CD4-positive, alpha-beta T cell treated with Interleukin-6 at 100 ng/mL for 8 hours (primary cell): ENCODE data around the gene DNAJB11.
"Not testable (repeated sequence)": the region's sequence is repeated elsewhere in the genome, so short reads cannot be mapped to it uniquely, and the experiment has no call there.

Experiments
- DNase-seq: peaks from one replicate; pipeline ENCODE4 v3.0.0-alpha.2; 2020; ENCODE audit warnings: mixed read lengths, low spot score

The DNAJB11 gene

DNA sequence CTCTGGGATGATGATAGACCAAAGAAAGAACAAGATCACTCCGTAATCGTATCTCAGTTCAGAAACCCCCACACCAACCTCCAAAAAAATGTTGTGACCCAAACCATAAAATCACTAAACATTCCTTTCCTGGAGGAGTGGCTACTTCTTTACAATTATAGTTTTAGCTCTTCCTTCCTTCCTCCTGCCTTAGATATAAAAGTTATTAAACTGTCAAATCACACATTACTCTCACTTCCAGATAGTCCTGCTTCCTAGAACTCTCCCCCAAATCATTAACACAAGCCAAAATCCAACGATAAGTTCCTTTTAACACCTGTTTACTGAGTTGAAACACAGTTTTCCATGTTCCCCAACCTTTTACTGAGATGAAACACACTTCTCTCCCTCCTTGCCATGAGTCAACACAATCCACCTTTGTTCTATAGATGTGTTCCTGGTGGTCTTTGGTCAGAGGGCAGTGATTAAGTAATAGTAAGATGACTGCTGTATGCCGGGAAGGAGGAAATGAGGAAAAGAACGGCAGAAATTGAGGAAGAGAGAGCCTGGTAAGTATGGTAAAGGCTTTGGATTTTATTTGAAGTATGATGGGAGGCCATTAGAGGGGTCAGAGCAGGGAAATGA lies 18.0 kb upstream of the DNAJB11 start:
- DNase-seq: no peak

DNA sequence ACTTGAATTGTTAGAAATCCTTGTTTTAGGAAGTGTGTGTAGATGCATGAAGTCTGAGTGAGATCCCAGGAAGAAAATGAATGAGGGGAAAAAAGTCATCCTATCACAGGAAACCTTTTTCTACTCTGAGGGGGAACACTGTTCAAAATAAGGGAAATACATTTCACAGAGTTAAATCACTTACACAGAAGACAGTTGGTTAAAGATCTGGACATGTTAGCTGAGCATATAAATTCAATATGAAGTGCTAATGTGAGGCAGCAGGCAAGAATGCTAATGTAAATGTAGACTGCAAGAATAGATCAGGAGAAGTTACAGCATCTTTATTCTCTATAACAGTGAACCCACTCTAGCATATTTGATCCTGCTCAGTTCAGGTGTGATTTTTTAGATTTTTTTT lies 5.9 kb upstream of the DNAJB11 start:
- no peak for DNase-seq

DNA sequence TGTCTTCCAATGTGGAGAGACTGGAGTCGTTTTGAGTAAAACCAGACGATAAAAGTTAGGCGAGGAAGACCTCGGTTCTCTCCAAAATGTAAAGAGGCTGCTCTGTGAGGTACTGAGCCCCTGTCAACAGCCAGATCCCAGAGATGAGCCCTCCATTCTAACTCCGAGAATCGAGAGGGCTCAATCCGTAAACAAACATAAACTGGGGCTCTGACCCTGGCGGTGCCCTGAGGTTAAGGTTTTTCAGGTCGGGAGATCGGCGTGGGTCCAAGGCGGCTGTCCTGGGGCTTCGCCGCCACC lies 3.8 kb upstream of the DNAJB11 start:
- no peak for DNase-seq

- DNase-seq: peak; percentile 92
Observed at GRCh38 chr3:186567072-186567921, 3.2 kb upstream of the DNAJB11 start, which contains the start of gene TBCCD1. TBCCD1 (minus strand) TSS chr3:186567339; CDS start chr3:186564329, 3,010 bp downstream.

GRCh38 chr3:186569361-186569760 lies 1.2 kb upstream of the DNAJB11 start:
- not testable (repeated sequence) for DNase-seq

GRCh38 chr3:186569779-186570095 lies 783 bp upstream of the DNAJB11 start:
- no peak for DNase-seq

GRCh38 chr3:186570941-186571643 lies 572 bp downstream of the DNAJB11 start:
- no peak for DNase-seq

DNA sequence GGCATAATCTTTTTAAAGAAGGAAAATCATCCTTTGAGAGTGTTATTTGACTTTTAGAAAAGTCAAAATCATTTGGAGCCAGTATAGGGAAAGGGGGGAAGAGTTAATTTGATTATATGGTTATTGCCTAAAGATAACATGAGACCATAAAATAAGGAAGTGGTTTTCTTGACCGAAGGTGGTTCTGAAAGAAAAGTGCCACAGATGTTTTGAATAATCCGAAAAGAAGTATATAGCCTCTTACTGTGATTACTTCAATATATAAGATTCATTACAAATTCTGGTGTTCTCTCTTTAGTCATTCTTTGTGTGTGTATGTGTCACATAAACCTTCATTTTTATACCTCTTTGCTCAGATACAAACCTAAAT lies 1.1 kb downstream of the DNAJB11 start:
- no peak for DNase-seq

DNA sequence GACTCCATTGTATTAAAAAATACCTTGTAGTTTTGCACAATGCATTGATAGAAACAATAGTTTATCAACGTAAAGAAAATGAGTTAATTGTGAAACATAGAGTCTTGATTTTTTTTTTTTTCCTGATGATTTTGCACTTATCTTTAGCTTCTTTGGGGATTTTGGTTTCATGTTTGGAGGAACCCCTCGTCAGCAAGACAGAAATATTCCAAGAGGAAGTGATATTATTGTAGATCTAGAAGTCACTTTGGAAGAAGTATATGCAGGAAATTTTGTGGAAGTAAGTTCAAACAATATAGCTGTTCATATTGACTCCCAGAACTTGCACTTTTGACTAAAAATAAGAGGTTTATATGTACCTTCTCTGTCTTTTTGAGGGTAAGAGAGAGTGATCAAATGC lies 7.0 kb downstream of the DNAJB11 start:
- no peak for DNase-seq

- DNase-seq: no peak
Observed at GRCh38 chr3:186580785-186581184, 10.3 kb downstream of the DNAJB11 start.

DNA sequence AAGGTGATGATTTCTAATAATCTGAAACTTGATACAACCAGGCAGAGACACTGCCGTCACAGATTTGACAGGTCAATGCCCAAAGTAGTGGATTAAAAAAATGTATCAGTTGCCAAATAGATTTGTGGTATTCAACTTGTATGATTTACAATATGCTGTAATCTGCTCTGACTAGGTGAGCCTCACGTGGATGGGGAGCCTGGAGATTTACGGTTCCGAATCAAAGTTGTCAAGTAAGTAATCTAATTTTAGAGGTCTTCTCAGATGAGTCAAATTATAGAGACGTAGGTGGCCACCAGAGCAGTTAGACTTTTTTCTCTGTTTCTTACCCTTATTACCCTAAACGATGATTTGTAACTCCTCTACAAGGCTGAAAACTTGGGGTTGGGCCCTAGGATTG lies 12.0 kb downstream of the DNAJB11 start:
- DNase-seq: no peak

DNA sequence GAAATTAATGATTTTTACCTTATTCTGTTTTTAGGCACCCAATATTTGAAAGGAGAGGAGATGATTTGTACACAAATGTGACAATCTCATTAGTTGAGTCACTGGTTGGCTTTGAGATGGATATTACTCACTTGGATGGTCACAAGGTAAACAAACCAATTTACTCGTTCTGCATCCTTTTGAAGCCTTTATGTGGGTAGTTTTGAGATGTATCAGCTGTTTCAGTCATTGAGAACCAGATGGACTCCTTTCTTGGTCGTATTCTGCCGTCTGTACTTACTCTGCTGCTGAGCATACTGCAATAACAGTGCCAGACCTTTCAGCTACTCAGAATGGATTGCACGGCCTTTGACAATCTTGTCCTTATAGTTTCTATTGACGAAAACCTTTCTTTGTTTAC lies 13.3 kb downstream of the DNAJB11 start:
- DNase-seq: no peak

DNA sequence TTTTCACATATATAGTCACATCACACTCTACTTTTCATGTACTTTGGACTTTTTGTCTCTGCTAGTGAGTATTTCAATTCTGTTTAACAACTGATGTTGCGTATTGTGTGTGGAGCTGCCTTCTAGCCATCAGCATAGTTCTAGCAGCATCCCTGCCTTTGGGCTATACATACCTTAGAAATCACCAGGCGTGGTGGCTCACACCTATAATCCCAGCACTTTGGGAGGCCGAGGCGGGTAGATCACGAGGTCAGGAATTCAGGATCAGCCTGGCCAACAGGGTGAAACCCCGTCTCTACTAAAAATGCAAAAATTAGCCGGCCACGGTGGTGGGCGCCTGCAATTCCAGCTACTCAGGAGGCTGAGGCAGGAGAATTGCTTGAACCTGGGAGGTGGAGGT lies 15.7 kb downstream of the DNAJB11 start:
- DNase-seq: not testable (repeated sequence)

- DNase-seq: no peak
Observed at GRCh38 chr3:186587183-186587582, 16.7 kb downstream of the DNAJB11 start.

- DNase-seq: no peak
Observed at GRCh38 chr3:186588632-186589031, 18.1 kb downstream of the DNAJB11 start.

DNA sequence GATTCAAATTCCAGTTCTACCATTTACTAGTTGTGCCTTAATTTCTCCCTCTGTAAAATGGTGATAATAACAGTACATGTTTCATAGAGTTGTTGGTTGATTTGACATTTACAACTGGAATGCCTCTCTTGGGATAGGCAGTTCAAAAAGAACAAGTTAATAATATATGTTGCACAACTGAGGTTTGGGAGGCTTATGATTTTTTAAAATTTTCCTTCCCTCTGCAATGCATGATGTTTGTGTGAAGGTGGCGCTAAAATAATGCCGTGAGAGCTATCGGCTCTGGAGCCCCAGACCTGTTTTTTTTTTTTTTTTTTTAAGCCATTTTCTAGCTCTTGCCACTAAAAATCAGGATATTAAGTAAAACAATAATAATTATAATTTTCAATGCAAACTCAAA lies 18.6 kb downstream of the DNAJB11 start:
- DNase-seq: no peak

DNA sequence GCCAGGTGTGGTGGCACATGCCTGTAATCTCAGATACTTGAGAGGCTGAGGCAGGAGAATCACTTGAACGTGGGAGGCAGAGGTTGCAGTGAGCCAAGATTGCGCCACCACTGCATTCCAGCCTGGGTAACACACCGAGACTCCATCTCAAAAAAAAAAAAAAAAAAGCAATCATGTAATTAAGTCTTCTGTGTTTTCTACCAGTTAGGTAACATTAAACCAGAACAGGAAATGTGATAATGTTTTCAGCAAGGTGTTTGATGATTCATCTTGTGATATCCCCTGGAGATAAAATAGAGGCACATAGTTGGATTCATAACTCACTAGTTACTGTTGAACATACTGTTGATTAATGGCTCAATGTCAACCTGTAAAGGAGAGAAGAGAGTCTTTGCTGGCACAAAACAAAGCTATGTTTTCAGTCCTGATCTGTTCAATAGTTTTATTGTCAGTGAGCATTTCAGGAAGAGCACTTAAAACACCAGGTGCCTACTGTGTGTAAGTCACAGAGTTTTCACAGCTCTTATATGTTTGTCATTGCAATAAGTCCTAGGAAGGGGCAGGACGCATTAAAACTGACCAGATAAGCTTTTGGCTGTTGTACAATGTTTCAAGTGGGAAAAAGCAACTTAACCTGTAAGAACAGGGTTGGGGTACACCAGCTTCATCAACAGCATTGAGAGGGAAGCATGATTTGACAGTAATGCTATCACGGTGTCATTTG lies 19.5 kb downstream of the DNAJB11 start:
- DNase-seq: peak; percentile 36

DNA sequence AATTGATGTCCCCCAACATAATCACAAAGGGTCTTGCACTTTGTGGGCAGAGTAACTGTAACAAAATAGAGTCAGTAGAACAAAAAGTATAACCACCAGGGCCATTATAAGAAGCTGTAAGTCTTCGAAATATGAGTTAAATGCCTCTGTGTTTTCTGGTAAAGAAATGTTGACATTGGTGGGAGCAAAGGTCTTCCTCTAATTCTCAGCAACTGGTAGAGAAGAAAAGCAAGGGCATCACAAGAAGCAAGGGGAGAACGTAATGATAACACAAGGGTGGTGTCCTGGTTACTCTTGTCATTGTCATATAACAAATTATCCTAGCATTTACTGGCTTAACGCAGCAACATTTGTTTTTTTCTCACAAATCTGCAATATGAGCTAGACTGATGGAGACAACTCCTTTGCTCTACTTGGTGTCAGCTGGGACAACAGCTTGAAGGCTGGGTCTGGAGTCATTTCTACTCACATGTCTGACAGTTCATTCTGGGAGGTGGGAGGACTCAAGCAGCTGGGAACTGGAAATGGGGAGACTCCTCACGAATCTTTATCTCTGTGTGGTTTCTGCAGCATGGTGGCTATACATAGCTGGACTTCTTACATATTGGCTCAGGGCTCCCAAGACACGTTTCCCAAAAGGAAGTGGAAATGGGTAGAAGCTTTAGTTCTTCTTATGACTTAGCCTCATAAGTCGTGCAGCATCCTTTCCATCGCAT lies 20.2 kb downstream of the DNAJB11 start:
- no peak for DNase-seq

GRCh38 chr3:186592682-186593081 lies 22.2 kb downstream of the DNAJB11 start:
- DNase-seq: no peak

DNA sequence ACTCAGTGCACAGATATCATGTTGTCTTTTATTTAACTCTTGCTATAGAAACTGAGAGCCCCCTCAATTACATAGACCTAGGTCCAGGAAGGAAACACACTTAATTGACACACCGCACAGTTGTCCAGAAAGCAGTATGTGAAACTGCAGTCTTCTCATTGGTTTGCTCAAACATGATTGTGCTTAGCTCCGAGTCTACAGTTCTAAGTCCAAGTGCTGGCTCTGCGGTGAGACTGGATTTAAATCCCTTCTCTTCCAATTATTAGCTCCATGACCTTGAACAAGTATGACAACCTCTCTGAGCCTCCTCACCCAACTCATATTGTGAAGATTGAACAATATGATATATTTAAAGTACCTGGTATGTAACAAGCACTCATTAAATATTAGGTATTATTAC lies 23.3 kb downstream of the DNAJB11 start:
- DNase-seq: no peak

DNA sequence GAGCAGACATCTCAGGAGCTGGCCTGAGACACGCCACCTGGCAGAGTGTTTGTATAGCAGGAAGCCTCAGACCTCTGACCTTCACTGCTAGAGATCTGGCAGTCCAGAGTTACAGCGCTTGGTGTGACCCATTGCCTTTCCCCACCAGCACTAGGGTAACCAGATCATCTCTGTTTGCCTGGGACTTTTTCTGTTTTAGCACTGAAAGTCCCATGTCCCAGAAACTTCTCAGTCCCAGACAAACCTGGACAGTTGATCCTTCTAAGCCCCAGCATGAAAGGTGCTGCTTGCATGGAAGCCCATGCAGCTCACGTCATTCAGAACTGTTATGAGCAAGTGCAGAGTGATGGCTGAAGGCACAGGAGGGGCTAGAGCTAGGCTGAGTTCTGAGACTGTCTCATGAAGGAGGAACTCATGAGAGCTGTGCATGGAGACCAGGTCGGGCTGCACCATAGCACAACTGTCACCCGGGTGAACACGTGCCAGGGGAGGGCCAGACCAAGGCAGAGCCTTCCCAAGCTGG lies 24.1 kb downstream of the DNAJB11 start:
- no peak for DNase-seq
